ENCODE data around the gene ZNF367. TPM values are rescaled to one million over a fixed set of nuclear protein-coding genes. Genes with fewer than 3 reads are reported as not detected.

The ZNF367 gene
- total RNA-seq, 4 donors from 2014 or later: 2.2 to 7.1 (median 4.6) TPM

- WGBS, 2 donors: 58 to 77% methylated on average over 10 of the region's 11 CpGs
- intact Hi-C loops (cut with DNase I): no loop called here
These were observed 30.5 kb upstream of the ZNF367 start for GRCh38 chr9:96448546-96449170.

GRCh38 chr9:96447406-96447805 lies 29.2 kb upstream of the ZNF367 start:
- Histone ChIP-seq H3K27me3 (peaks cover 0 to 7% (median 0%) of the 10 kb centered on the region in 4 donors), H3K27ac (no peak overlapping the region), H3K9me3 (no peaks in the 10 kb centered on the region), H3K4me3 (no peak overlapping the region), H3K36me3 (no peaks in the 10 kb centered on the region), H3K4me1 (peaks cover 4 to 21% (median 14%) of the 10 kb centered on the region in 3 donors)
- TF ChIP-seq CTCF (IDR thresholded peaks at IDR 0.05): no peak
- TF ChIP-seq POLR2A (IDR thresholded peaks at IDR 0.05): no peak
- no peak for DNase-seq
- intact Hi-C loops (cut with DNase I): no loop called here
- 64 to 73% methylated on average over 3 of the region's 3 CpGs for WGBS, 2 donors

More at GRCh38 chr9:96448546-96449170, 30.5 kb upstream of the ZNF367 start:
- H3K4me1 ChIP-seq: peaks cover 4 to 28% (median 14%) of the 10 kb centered on the region in 3 donors
- H3K4me3 ChIP-seq: no peak overlapping the region
- H3K36me3 ChIP-seq: no peaks in the 10 kb centered on the region
- no peak for DNase-seq
- H3K9me3 ChIP-seq: no peaks in the 10 kb centered on the region
- H3K27ac ChIP-seq: no peak overlapping the region
- H3K27me3 ChIP-seq: peaks cover 0 to 7% (median 0%) of the 10 kb centered on the region in 4 donors
- TF ChIP-seq CTCF (IDR thresholded peaks at IDR 0.05): no peak
- no peak for TF ChIP-seq POLR2A (IDR thresholded peaks at IDR 0.05)

- H3K4me3 ChIP-seq: no peak overlapping the region
- 92 to 93% methylated on average over 2 to 3 of the region's 3 CpGs for WGBS, 2 donors
- no peak overlapping the region for H3K27ac ChIP-seq
- no peak for DNase-seq
- no peaks in the 10 kb centered on the region for H3K27me3 ChIP-seq
- TF ChIP-seq POLR2A (IDR thresholded peaks at IDR 0.05): no peak
- TF ChIP-seq CTCF (IDR thresholded peaks at IDR 0.05): no peak
- H3K9me3 ChIP-seq: no peaks in the 10 kb centered on the region
- H3K4me1 ChIP-seq: no peaks in the 10 kb centered on the region
- H3K36me3 ChIP-seq: no peaks in the 10 kb centered on the region
- intact Hi-C loops (cut with DNase I): no loop called here
These were observed 24.3 kb upstream of the ZNF367 start for GRCh38 chr9:96442491-96442890.

- 83 to 84% methylated on average over 5 of the region's 5 CpGs for WGBS, 2 donors
- no peak for DNase-seq
- H3K9me3 ChIP-seq: no peaks in the 10 kb centered on the region
- H3K4me1 ChIP-seq: no peaks in the 10 kb centered on the region
- H3K4me3 ChIP-seq: no peak overlapping the region
- no peaks in the 10 kb centered on the region for H3K36me3 ChIP-seq
- no peaks in the 10 kb centered on the region for H3K27me3 ChIP-seq
- H3K27ac ChIP-seq: no peak overlapping the region
- no peak for TF ChIP-seq POLR2A (IDR thresholded peaks at IDR 0.05)
- peak; percentile 13 to 71 (median 45) for TF ChIP-seq CTCF (IDR thresholded peaks at IDR 0.05)
- intact Hi-C loops (cut with DNase I): no loop called here
These were observed 23.8 kb upstream of the ZNF367 start for GRCh38 chr9:96441798-96442445.

- TF ChIP-seq CTCF (IDR thresholded peaks at IDR 0.05) (no peak), POLR2A (IDR thresholded peaks at IDR 0.05) (no peak)
- Histone ChIP-seq H3K4me3 (no peak overlapping the region), H3K9me3 (no peaks in the 10 kb centered on the region), H3K4me1 (no peaks in the 10 kb centered on the region), H3K27ac (no peak overlapping the region), H3K27me3 (no peaks in the 10 kb centered on the region), H3K36me3 (no peaks in the 10 kb centered on the region)
- WGBS, 2 donors: 65 to 86% methylated on average over 2 to 5 of the region's 5 CpGs
- no peak for DNase-seq
- intact Hi-C loops (cut with DNase I): no loop called here
These were observed 22.6 kb upstream of the ZNF367 start for GRCh38 chr9:96440671-96441199.
